Transverse colon (tissue), 4 donors: ENCODE measurements around the gene GOLGA5. TPM values are rescaled to one million over a fixed set of nuclear protein-coding genes. Genes with fewer than 3 reads are reported as not detected.
"Not testable (repeated sequence)": the region's sequence is repeated elsewhere in the genome, so short reads cannot be mapped to it uniquely, and the experiment has no call there.

Source experiments
- DNase-seq: peaks from one replicate; pipeline ENCODE4 v3.0.0-alpha.2; 2019
- H3K27ac ChIP-seq, 4 donors: fragments of 200-600 bp; sonication (generic); 2 replicates each; pipeline ENCODE4 v1.5.1; 2016 to 2018; ENCODE audit warnings: inconsistent platforms in 4 of 4
- H3K27me3 ChIP-seq: fragments of 200-600 bp; sonication (generic); 2 replicates; pipeline ENCODE4 v1.5.1; 2017; ENCODE audit warnings: inconsistent platforms
- H3K36me3 ChIP-seq, 4 donors: fragments of 200-600 bp; sonication (generic); 2 replicates each; pipeline ENCODE4 v1.5.1; 2017 to 2019; ENCODE audit warnings: inconsistent platforms in 4 of 4
- H3K4me1 ChIP-seq, 4 donors: fragments of 200-600 bp; sonication (generic); 2 replicates each; pipeline ENCODE4 v1.5.1; 2017 to 2020; ENCODE audit warnings: inconsistent platforms in 4 of 4
- H3K4me3 ChIP-seq, 4 donors: fragments of 200-600 bp; sonication (generic); 1 replicate in 1 of 4; 2 replicates in 3 of 4; pipeline versions ENCODE4 v1.5.1 to v1.6.1; 2017 to 2019; ENCODE audit warnings: inconsistent platforms in 4 of 4
- H3K9me3 ChIP-seq, 2 donors: fragments of 200-600 bp; sonication (generic); 2 replicates each; pipeline ENCODE4 v1.5.1; 2017 to 2019; ENCODE audit warnings: inconsistent platforms in 2 of 2
- EP300 ChIP-seq: sonication (generic); formaldehyde crosslinking; IDR thresholded peaks from one replicate; pipeline ENCODE4 v1.6.1; 2017; ENCODE audit warnings: antibody characterized with exemption, low read depth
- POLR2A ChIP-seq: fragments of 450-650 bp; IDR thresholded peaks from one replicate; pipeline ENCODE4 v1.6.1; 2016; ENCODE audit warnings: antibody characterized with exemption, mild to moderate bottlenecking, moderate library complexity
- POLR2AphosphoS5 ChIP-seq, 3 donors: sonication (generic); formaldehyde crosslinking; IDR thresholded peaks; one replicate each; pipeline ENCODE4 v1.6.1; 2016; ENCODE audit warnings: antibody characterized with exemption in 3 of 3
- WGBS, 2 donors: methylation state at CpG; one replicate each; pipeline ENCODE4 v1.1.5; 2018; ENCODE audit warnings: low coverage in 1 of 2; 5-methylcytosine and 5-hydroxymethylcytosine counted together
- in situ Hi-C, 4 donors: fragments of 200-750 bp; cut with MboI; loops; one replicate each; pipeline versions ENCODE4 v1.15.0 to v1.15.1; 2017; ENCODE audit warnings: low sequenced_read_pairs in 3 of 4, low pct_ligation_motif_present in 1 of 4, low pct_unique_long_range_greater_than_20kb in 1 of 4
- intact Hi-C: fragments of 100-400 bp; cut with DNase I; formaldehyde crosslinking; loops from one replicate; pipeline ENCODE4 v1.15.1; 2023; ENCODE audit warnings: low total_unique reads
- total RNA-seq, 4 donors: library from RNA; depleted of rRNA; stranded (reverse); fragments of >200 nt; gene quantifications; one replicate each; pipeline ENCODE4 v1.1.0, GENCODE V29; 2016
- TF ChIP-seq, protein P1 (sequence below), 5 experiments: fragments of 200-600 bp in 3 of 5; fragments of 450-650 bp in 2 of 5; sonication (generic) in 3 of 5; IDR thresholded peaks; 1 replicate in 2 of 5; 2 replicates in 3 of 5; pipeline ENCODE4 v1.5.1; 2016 to 2017; ENCODE audit warnings: antibody characterized with exemption in 5 of 5, inconsistent platforms in 3 of 5, mild to moderate bottlenecking in 2 of 5, moderate library complexity in 1 of 5

Gene GOLGA5
- total RNA-seq, 4 donors from 2014 or later, result 15.9 to 38.1 (median 30.3) TPM

DNA sequence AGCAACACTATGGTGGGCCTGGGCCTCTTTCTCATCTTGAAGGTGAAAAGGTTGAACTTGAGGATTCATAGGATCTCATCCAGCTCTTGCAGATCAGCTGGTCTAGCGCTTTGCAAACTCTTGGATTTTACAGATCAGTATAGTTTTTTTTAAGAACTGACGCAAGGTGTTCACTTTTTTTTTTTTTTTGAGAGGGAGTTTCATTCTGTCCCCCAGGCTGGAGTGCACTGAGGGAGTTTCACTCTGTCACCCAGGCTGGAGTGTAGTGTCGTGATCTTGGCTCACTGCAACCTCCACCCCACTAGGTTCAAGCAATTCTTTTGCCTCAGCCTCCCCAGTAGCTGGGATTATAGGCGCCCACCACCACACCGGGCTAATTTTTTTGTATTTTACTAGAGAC lies 25.3 kb upstream of the GOLGA5 start:
- in situ Hi-C loops, result no loop called here
- DNase-seq, result no peak
- Histone ChIP-seq H3K4me3 (no peak overlapping the region), H3K27ac (peak overlapping the region; percentile 29 to 65 (median 49)), H3K36me3 (no peaks in the 10 kb centered on the region), H3K27me3 (no peaks in the 10 kb centered on the region), H3K4me1 (peaks cover 0 to 12% (median 2%) of the 10 kb centered on the region in 4 donors), H3K9me3 (no peaks in the 10 kb centered on the region)
- TF ChIP-seq, protein P1, sequence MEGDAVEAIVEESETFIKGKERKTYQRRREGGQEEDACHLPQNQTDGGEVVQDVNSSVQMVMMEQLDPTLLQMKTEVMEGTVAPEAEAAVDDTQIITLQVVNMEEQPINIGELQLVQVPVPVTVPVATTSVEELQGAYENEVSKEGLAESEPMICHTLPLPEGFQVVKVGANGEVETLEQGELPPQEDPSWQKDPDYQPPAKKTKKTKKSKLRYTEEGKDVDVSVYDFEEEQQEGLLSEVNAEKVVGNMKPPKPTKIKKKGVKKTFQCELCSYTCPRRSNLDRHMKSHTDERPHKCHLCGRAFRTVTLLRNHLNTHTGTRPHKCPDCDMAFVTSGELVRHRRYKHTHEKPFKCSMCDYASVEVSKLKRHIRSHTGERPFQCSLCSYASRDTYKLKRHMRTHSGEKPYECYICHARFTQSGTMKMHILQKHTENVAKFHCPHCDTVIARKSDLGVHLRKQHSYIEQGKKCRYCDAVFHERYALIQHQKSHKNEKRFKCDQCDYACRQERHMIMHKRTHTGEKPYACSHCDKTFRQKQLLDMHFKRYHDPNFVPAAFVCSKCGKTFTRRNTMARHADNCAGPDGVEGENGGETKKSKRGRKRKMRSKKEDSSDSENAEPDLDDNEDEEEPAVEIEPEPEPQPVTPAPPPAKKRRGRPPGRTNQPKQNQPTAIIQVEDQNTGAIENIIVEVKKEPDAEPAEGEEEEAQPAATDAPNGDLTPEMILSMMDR (IDR thresholded peaks at IDR 0.05), result no peak
- no peak for TF ChIP-seq EP300
- no peak for TF ChIP-seq POLR2AphosphoS5 (IDR thresholded peaks at IDR 0.05)
- no peak for TF ChIP-seq POLR2A
- 89 to 100% methylated on average over 4 to 5 of the region's 5 CpGs for WGBS, 2 donors
- intact Hi-C loops, result no loop called here

DNA sequence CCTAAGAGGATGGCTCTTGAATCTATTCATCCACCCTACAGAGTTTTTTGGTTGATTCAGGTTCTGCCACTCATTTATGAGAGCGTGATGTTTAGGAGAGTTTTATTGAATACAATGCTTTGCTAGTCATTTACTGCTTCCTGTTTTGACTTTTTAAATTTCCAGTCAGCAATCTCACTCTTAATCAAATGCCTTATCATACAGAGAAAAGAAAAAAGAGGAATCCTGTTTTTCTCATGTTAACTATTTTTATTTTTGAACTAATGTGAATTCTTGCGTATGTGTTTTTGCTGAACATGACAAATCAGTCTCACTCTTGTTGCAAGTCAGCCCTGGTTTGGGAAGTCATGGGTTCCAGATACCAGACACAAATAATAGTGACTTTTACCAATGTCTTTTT lies 23.6 kb upstream of the GOLGA5 start:
- H3K4me1 ChIP-seq, result peaks cover 0 to 12% (median 2%) of the 10 kb centered on the region in 4 donors
- in situ Hi-C loops, result no loop called here
- no peak for TF ChIP-seq POLR2AphosphoS5 (IDR thresholded peaks at IDR 0.05)
- no peaks in the 10 kb centered on the region for H3K9me3 ChIP-seq
- H3K27me3 ChIP-seq, result no peaks in the 10 kb centered on the region
- WGBS, 2 donors, result 75 to 78% methylated on average over 2 of the region's 2 CpGs
- intact Hi-C loops, result no loop called here
- H3K27ac ChIP-seq, result no peak overlapping the region
- no peak for DNase-seq
- no peaks in the 10 kb centered on the region for H3K36me3 ChIP-seq
- no peak overlapping the region for H3K4me3 ChIP-seq

DNA sequence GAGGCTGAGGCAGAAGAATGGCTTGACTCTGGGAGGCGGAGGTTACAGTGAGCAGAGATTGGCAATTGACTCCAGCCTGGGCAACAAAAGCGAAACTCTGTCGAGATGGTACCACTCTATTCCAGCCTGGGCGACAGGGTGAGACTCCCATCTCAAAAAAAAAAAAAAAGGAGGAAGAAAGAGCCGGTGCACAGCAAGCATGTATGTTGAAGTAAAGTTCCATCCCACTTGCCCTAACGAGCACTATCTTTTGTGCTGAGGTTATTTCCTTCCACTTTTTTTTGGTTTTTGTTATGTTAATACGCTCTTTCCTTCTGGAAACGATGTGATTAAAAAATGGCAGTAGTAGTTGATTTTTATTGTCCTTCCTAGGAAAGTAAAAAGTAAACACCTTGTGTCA lies 19.5 kb upstream of the GOLGA5 start:
- no peaks in the 10 kb centered on the region for H3K27me3 ChIP-seq
- no peaks in the 10 kb centered on the region for H3K9me3 ChIP-seq
- no peak overlapping the region for H3K4me3 ChIP-seq
- H3K36me3 ChIP-seq, result no peaks in the 10 kb centered on the region
- H3K27ac ChIP-seq, result peak overlapping the region in 1 of 4 donors; percentile 40
- TF ChIP-seq POLR2A (no peak), POLR2AphosphoS5 (IDR thresholded peaks at IDR 0.05) (no peak), EP300 (no peak)
- TF ChIP-seq, protein P1 (IDR thresholded peaks at IDR 0.05), result no peak
- in situ Hi-C loops, result no loop called here
- 74 to 82% methylated on average over 4 to 8 of the region's 8 CpGs for WGBS, 2 donors
- H3K4me1 ChIP-seq, result no peaks in the 10 kb centered on the region
- DNase-seq, result no peak
- intact Hi-C loops, result no loop called here

DNA sequence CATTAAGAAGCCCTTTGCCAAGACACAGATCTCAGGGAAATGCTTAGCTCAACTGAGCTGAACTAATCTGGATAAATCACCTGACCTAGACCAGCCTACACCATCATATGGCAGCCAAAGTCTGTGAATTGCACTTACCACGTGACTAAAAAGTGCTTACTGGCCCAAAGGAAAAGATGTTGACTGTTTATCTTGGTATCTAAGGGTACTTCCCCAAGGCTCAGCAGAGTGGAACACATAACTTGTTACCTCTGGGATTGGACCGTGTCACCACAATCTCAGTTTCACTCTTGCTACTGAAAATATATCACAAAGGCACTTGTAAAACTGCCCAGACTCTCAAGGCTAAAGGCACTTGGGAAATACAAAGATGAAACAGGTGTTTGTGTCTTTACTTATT lies 18.8 kb upstream of the GOLGA5 start:
- DNase-seq, result peak; percentile 22
- H3K9me3 ChIP-seq, intact Hi-C loops, H3K36me3 ChIP-seq, H3K27me3 ChIP-seq, H3K4me3 ChIP-seq, H3K4me1 ChIP-seq: not testable (repeated sequence)
- WGBS, 2 donors, result 0 to 12% methylated on average over 1 to 2 of the region's 2 CpGs
- H3K27ac ChIP-seq, result peak overlapping the region in 1 of 4 donors; percentile 23
- peak in 1 of 3 donors; percentile 31 for TF ChIP-seq POLR2AphosphoS5 (IDR thresholded peaks at IDR 0.05)
- in situ Hi-C loops, result loop anchor here in 1 of 4 donors (25.0 kb wide), 1 partner anchor 88 kb away; no protein-coding TSS in a partner anchor

DNA sequence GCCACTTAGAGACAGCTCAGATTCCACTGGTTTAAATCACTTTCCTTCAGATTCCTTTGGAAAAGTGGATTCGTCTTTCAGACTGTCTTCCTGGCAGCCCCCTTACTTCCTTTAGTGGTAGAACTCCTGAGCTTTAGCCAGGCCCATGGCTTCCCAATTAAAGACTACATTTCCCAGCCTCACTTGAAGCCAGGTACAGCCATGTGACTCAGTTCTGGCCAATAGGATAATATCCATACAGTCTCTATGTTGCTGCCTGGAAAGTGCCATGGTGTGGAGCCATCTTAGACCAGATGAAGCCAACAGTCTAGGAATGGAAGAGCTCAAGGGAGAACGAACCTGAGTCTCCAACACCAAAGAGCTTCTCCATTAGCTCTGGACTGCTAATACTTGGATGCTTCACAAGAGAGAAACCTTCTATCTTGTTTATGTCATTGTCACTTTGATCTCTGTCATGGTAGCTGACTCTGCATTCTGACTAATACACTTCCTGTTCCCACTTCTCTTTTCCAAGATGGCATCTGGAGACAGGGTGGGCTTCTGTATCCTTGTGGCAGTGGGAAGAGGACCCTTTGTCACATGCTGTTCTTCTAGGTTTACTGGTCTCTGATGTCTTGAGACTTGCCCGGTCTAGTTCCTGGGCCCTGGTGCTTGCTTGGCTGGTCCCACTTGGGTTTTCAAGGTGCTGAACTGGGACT lies 15.1 kb upstream of the GOLGA5 start:
- H3K36me3 ChIP-seq, H3K4me1 ChIP-seq, H3K9me3 ChIP-seq, H3K27ac ChIP-seq, H3K27me3 ChIP-seq, H3K4me3 ChIP-seq, DNase-seq, intact Hi-C loops: not testable (repeated sequence)
- WGBS, 2 donors, result 92 to 100% methylated on average over 1 to 2 of the region's 3 CpGs
- in situ Hi-C loops, result loop anchor here in 1 of 4 donors (25.0 kb wide), 1 partner anchor 92 kb away; no protein-coding TSS in a partner anchor
